CD4-positive, alpha-beta memory T cell (primary cell): ENCODE data around the gene LRPAP1. TPM values are rescaled to one million over a fixed set of nuclear protein-coding genes. Genes with fewer than 3 reads are reported as not detected.
A peak's percentile ranks its signal among the peaks of the same experiment; 100 is the strongest.

Experiments
- CTCF ChIA-PET: fragments of 350-600 bp; sonication (Branson Sonifier 250); formaldehyde crosslinking; loops from one replicate; lab custom pipeline; 2021; ENCODE audit warnings: inconsistent platforms; ENCODE audit not compliant: partially characterized antibody; lab: Charles Lee
- POLR2A ChIA-PET: fragments of 350-600 bp; sonication (Branson Sonifier 250); formaldehyde crosslinking; loops from one replicate; lab custom pipeline; 2021; ENCODE audit not compliant: partially characterized antibody; lab: Charles Lee
- DNase-seq, 5 donors: peaks; one replicate each; pipeline versions ENCODE4 v3.0.0 to v3.0.0-alpha.2; 2020 to 2022; ENCODE audit warnings: mixed read lengths in 1 of 5
- H3K27ac ChIP-seq: one replicate; pipeline ENCODE4 v1.7.0; 2013; ENCODE audit warnings: low read depth, low read length
- H3K27me3 ChIP-seq: 2 replicates; pipeline ENCODE4 v1.7.0; 2013; ENCODE audit warnings: mild to moderate bottlenecking, low read length, moderate library complexity; ENCODE audit not compliant: insufficient read depth
- H3K36me3 ChIP-seq: 2 replicates; pipeline ENCODE4 v1.7.0; 2013; ENCODE audit warnings: mild to moderate bottlenecking, low read length, moderate library complexity; ENCODE audit not compliant: insufficient read depth
- H3K4me1 ChIP-seq: 2 replicates; pipeline ENCODE4 v1.7.0; 2013; ENCODE audit warnings: mild to moderate bottlenecking, low read length, moderate library complexity; ENCODE audit not compliant: insufficient read depth
- H3K4me3 ChIP-seq, 2 donors: one replicate each; pipeline ENCODE4 v1.7.0; 2013; ENCODE audit warnings: low read length in 2 of 2, mild to moderate bottlenecking in 1 of 2
- H3K9me3 ChIP-seq, 2 donors: one replicate each; pipeline ENCODE4 v1.7.0; 2013; ENCODE audit warnings: low read length in 2 of 2, control low read depth in 1 of 2; ENCODE audit not compliant: control insufficient read depth in 1 of 2
- H3K27ac Mint-ChIP-seq, 7 donors: one replicate each; pipeline ENCODE4 v1.8.0; 2020 to 2021; ENCODE audit warnings: mixed read lengths in 7 of 7, mild to moderate bottlenecking in 6 of 7, inconsistent platforms in 3 of 7, moderate library complexity in 3 of 7
- H3K27me3 Mint-ChIP-seq, 2 donors: one replicate each; pipeline ENCODE4 v1.8.0; 2020 to 2021; ENCODE audit warnings: mixed read lengths in 2 of 2
- H3K36me3 Mint-ChIP-seq, 2 donors: one replicate each; pipeline ENCODE4 v1.8.0; 2020 to 2021; ENCODE audit warnings: mixed read lengths in 2 of 2, inconsistent platforms in 1 of 2, mild to moderate bottlenecking in 1 of 2
- H3K4me1 Mint-ChIP-seq, 4 donors: one replicate each; pipeline ENCODE4 v1.8.0; 2020 to 2021; ENCODE audit warnings: mixed read lengths in 4 of 4, mild to moderate bottlenecking in 1 of 4
- H3K4me3 Mint-ChIP-seq, 8 donors: one replicate each; pipeline ENCODE4 v1.8.0; 2020 to 2021; ENCODE audit warnings: mixed read lengths in 8 of 8, mild to moderate bottlenecking in 7 of 8, moderate library complexity in 6 of 8, inconsistent platforms in 3 of 8
- H3K9me3 Mint-ChIP-seq, 8 donors: one replicate each; pipeline ENCODE4 v1.8.0; 2020 to 2021; ENCODE audit warnings: mixed read lengths in 8 of 8, mild to moderate bottlenecking in 5 of 8, inconsistent platforms in 3 of 8, moderate library complexity in 1 of 8
- intact Hi-C: fragments of 100-400 bp; cut with micrococcal nuclease; formaldehyde crosslinking; loops from one replicate; pipeline ENCODE4 v1.15.1; 2023
- polyA plus RNA-seq, 2 donors: library from polyadenylated mRNA; unstranded; fragments of 300-500 nt; fragmentation: Illumina TruSeq; gene quantifications; one replicate each; pipeline ENCODE4 v1.2.3, GENCODE V29; 2021
- total RNA-seq, 2 experiments: library from RNA; stranded (reverse); gene quantifications; one replicate each; pipeline ENCODE4 v1.2.3, GENCODE V29; 2021

LRPAP1 gene
- total and polyA plus RNA-seq, 4 experiments from 2014 or later = 84.7 to 122 (median 91.1) TPM

GRCh38 chr4:3493720-3494461 is 38.3 kb downstream of the LRPAP1 start:
- no peaks in the 10 kb centered on the region for H3K36me3 Mint-ChIP-seq
- peaks cover 0 to 4% (median 0%) of the 10 kb centered on the region in 8 donors for H3K9me3 Mint-ChIP-seq
- H3K4me1 Mint-ChIP-seq = no peaks in the 10 kb centered on the region
- H3K27me3 ChIP-seq = no peaks in the 10 kb centered on the region
- no peak overlapping the region for H3K27ac ChIP-seq
- intact Hi-C loops = no loop called here
- H3K4me3 ChIP-seq = no peak overlapping the region
- H3K9me3 ChIP-seq = no peaks in the 10 kb centered on the region
- no peaks in the 10 kb centered on the region for H3K36me3 ChIP-seq
- H3K27ac Mint-ChIP-seq = no peak overlapping the region
- POLR2A ChIA-PET = no interaction called here
- peaks cover 10 to 14% of the 10 kb centered on the region in 2 donors for H3K27me3 Mint-ChIP-seq
- CTCF ChIA-PET = no interaction called here
- H3K4me1 ChIP-seq = no peaks in the 10 kb centered on the region
- H3K4me3 Mint-ChIP-seq = no peak overlapping the region
- no peak for DNase-seq

GRCh38 chr4:3492741-3493719 is 39.2 kb downstream of the LRPAP1 start:
- Mint-ChIP-seq H3K27ac (no peak overlapping the region), H3K36me3 (no peaks in the 10 kb centered on the region), H3K9me3 (peaks cover 0 to 4% (median 0%) of the 10 kb centered on the region in 8 donors), H3K4me3 (no peak overlapping the region), H3K4me1 (no peaks in the 10 kb centered on the region), H3K27me3 (peaks cover 10 to 19% of the 10 kb centered on the region in 2 donors)
- no peak overlapping the region for H3K4me3 ChIP-seq
- H3K36me3 ChIP-seq = no peaks in the 10 kb centered on the region
- H3K9me3 ChIP-seq = no peaks in the 10 kb centered on the region
- ChIA-PET POLR2A (no interaction called here), CTCF (no interaction called here)
- H3K4me1 ChIP-seq = no peaks in the 10 kb centered on the region
- no peak for DNase-seq
- intact Hi-C loops = no loop called here
- H3K27ac ChIP-seq = no peak overlapping the region
- no peaks in the 10 kb centered on the region for H3K27me3 ChIP-seq

- Mint-ChIP-seq H3K9me3 (peaks cover 0 to 4% (median 0%) of the 10 kb centered on the region in 8 donors), H3K4me3 (no peak overlapping the region), H3K36me3 (no peaks in the 10 kb centered on the region), H3K4me1 (no peaks in the 10 kb centered on the region), H3K27ac (peak overlapping the region in 1 of 7 donors; percentile 4), H3K27me3 (peaks cover 10 to 17% of the 10 kb centered on the region in 2 donors)
- H3K27ac ChIP-seq = no peak overlapping the region
- H3K4me3 ChIP-seq = no peak overlapping the region
- CTCF ChIA-PET = no interaction called here
- POLR2A ChIA-PET = no interaction called here
- H3K27me3 ChIP-seq = no peaks in the 10 kb centered on the region
- H3K9me3 ChIP-seq = no peaks in the 10 kb centered on the region
- intact Hi-C loops = no loop called here
- no peaks in the 10 kb centered on the region for H3K4me1 ChIP-seq
- H3K36me3 ChIP-seq = no peaks in the 10 kb centered on the region
- no peak for DNase-seq
These were observed 40.4 kb downstream of the LRPAP1 start for GRCh38 chr4:3491681-3492405.

GRCh38 chr4:3489451-3489962 is 42.7 kb downstream of the LRPAP1 start:
- peaks cover 0 to 4% (median under 1%) of the 10 kb centered on the region in 4 donors for H3K4me1 Mint-ChIP-seq
- no peaks in the 10 kb centered on the region for H3K27me3 ChIP-seq
- intact Hi-C loops = no loop called here
- ChIA-PET POLR2A (no interaction called here), CTCF (interaction anchor here (0.9 kb wide), 1 partner anchor 9 kb away, joined by 3 read pairs; no protein-coding TSS in a partner anchor)
- no peak overlapping the region for H3K4me3 ChIP-seq
- DNase-seq = no peak
- H3K4me1 ChIP-seq = peaks cover 7% of the 10 kb centered on the region
- H3K4me3 Mint-ChIP-seq = no peak overlapping the region
- H3K9me3 ChIP-seq = no peaks in the 10 kb centered on the region
- peaks cover 8 to 20% of the 10 kb centered on the region in 2 donors for H3K27me3 Mint-ChIP-seq
- H3K9me3 Mint-ChIP-seq = peaks cover 0 to 4% (median 0%) of the 10 kb centered on the region in 8 donors
- no peak overlapping the region for H3K27ac ChIP-seq
- peak overlapping the region in 1 of 7 donors; percentile 72 for H3K27ac Mint-ChIP-seq
- H3K36me3 ChIP-seq = no peaks in the 10 kb centered on the region
- no peaks in the 10 kb centered on the region for H3K36me3 Mint-ChIP-seq

- Mint-ChIP-seq H3K9me3 (peaks cover 0 to 4% (median 0%) of the 10 kb centered on the region in 8 donors), H3K4me3 (no peak overlapping the region), H3K36me3 (no peaks in the 10 kb centered on the region), H3K27ac (no peak overlapping the region), H3K27me3 (peaks cover 7 to 20% of the 10 kb centered on the region in 2 donors), H3K4me1 (peaks cover 0 to 4% (median under 1%) of the 10 kb centered on the region in 4 donors)
- no peak overlapping the region for H3K27ac ChIP-seq
- DNase-seq = no peak
- ChIA-PET POLR2A (no interaction called here), CTCF (no interaction called here)
- intact Hi-C loops = no loop called here
- H3K36me3 ChIP-seq = no peaks in the 10 kb centered on the region
- H3K9me3 ChIP-seq = no peaks in the 10 kb centered on the region
- H3K4me1 ChIP-seq = peaks cover 7% of the 10 kb centered on the region
- H3K4me3 ChIP-seq = no peak overlapping the region
- H3K27me3 ChIP-seq = no peaks in the 10 kb centered on the region
These were observed 43.4 kb downstream of the LRPAP1 start for GRCh38 chr4:3488820-3489219.

GRCh38 chr4:3487861-3488260 is 44.4 kb downstream of the LRPAP1 start:
- DNase-seq = no peak

More at GRCh38 chr4:3487861-3488260, 44.4 kb downstream of the LRPAP1 start:
- Mint-ChIP-seq H3K27me3 (peaks cover 7 to 20% of the 10 kb centered on the region in 2 donors), H3K4me3 (no peak overlapping the region), H3K27ac (no peak overlapping the region), H3K4me1 (peaks cover 0 to 4% (median under 1%) of the 10 kb centered on the region in 4 donors), H3K36me3 (no peaks in the 10 kb centered on the region), H3K9me3 (peaks cover 0 to 4% (median 0%) of the 10 kb centered on the region in 8 donors)
- ChIA-PET POLR2A (no interaction called here), CTCF (no interaction called here)
- no peaks in the 10 kb centered on the region for H3K9me3 ChIP-seq
- H3K36me3 ChIP-seq = no peaks in the 10 kb centered on the region
- H3K4me1 ChIP-seq = peaks cover 7% of the 10 kb centered on the region
- no peak overlapping the region for H3K4me3 ChIP-seq
- H3K27ac ChIP-seq = no peak overlapping the region
- no peaks in the 10 kb centered on the region for H3K27me3 ChIP-seq
- intact Hi-C loops = no loop called here
